GM19043 (cell line): ENCODE data around the gene ZNF581.

Experiments used
- ATAC-seq: cut with Tn5 transposase; IDR thresholded peaks from one replicate; pipeline ENCODE4 v1.9.1; 2021; ENCODE audit warnings: low read depth; ENCODE audit not compliant: unreplicated experiment

ZNF581 gene

DNA sequence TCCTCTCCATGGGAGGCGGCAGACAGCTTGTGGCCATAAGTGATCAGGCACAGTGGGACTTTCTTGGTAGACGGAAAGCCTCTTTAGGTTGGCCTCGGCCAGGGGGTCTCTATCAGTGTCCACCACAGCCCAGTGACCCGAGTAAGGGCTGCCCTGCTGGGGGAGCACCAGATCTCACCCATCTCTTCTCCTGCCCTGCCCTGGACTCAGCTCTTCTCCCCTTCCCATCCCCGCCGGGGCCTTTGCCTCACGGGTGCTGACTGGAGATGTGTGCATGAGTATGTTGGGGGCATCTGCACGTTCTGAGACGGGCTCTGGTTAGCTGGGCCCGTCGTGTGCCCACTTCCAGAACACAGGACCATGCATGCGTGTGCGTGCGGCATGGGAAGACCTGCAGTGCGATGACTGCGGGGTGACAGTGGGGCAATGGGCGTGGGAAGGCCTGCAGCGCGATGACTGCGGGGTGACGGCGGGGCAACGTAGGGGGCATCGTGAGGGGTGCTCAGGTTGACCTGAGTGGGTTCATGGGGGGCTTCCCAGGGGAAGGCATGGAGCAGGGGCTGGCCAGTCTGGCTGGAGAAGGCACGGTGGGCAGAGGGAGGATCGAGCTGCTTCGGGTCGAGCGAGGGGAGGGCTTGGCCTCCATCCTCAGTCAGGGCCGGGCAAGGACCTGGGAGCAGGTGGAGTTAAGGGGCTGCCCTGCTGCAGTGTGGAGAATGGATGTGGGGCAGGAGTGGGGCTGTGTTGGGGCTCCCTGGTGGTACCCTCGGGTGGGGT lies 47.5 kb downstream of the ZNF581 start:
- ATAC-seq = no peak

DNA sequence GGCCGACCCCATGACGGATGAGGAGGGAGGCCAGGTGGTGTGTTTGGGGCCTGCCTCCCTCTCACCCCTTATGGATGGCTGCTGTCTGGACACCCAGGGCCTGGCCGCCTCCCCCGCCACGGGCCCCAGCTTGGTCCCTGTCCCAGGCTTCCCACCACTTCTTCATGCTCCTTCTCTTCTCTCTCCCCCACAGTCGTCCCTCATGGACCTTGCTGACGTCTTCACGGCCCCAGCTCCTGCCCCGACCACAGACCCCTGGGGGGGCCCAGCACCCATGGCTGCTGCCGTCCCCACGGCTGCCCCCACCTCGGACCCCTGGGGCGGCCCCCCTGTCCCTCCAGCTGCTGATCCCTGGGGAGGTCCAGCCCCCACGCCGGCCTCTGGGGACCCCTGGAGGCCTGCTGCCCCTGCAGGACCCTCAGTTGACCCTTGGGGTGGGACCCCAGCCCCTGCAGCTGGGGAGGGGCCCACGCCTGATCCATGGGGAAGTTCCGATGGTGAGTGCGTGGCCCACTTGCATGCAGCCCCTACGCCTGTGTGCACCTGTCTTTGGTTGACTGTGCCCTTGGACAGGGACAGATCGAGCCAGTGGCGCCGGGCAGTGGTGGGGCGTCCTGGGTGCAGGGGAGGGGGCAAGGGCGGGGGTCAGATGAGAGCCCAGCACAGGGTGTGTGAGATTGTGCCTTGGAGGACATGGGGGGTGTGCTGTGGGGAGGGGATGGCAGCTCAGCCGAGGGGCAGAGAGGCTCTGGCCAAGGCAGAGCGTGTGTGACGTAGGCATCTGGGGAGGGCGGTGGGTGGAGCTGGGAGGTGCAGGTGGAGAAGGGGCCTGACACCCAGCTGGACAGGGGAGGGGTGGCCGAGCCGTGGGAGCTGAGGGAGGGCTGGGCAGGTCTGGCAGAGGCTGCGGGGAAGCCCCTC lies 48.4 kb downstream of the ZNF581 start:
- ATAC-seq = no peak

DNA sequence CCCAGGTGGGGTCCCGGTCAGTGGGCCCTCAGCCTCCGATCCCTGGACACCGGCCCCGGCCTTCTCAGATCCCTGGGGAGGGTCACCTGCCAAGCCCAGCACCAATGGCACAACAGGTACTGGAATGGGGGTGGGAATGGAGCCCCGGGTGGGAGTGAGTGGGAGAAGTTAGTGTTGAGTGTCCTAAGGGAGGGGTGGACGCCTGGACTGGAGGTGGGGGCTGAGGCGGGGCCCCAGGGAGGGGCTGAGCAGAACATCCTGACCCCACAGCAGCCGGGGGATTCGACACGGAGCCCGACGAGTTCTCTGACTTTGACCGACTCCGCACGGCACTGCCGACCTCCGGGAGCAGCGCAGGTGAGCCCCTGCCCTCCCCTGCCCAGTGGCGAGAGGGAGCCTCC lies 49.2 kb downstream of the ZNF581 start:
- no peak for ATAC-seq

DNA sequence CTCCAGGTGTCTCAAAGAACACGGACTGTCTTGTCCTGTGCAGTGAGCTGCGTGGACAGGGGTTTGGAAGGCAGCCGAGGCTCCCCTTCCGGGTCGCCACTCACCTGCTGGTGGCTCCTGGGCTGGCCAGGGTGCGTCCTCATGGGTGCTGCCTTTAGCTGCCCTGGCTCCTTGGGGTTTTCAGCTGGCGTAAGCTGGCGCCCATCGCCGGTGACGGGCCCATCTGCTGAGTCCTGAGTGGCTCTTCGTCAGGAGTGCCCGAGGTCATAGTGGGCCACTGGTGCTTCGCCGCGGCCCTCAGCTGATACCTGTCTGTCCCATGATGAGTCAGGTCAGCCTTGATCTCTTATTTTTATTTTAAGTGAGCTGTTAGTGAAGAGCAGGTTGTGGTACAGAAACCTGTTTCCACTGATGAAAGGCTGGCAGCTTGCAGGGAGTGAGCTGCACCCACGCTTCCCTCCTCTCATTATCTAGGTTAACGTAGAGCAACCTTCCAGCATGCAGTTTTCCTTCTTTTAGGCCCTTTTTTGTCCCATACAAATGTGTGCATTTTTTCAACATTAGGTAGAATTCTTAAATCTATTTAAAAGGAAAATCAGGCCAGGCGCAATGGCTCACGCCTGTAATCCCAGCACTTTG lies 50.0 kb downstream of the ZNF581 start:
- ATAC-seq = no peak

DNA sequence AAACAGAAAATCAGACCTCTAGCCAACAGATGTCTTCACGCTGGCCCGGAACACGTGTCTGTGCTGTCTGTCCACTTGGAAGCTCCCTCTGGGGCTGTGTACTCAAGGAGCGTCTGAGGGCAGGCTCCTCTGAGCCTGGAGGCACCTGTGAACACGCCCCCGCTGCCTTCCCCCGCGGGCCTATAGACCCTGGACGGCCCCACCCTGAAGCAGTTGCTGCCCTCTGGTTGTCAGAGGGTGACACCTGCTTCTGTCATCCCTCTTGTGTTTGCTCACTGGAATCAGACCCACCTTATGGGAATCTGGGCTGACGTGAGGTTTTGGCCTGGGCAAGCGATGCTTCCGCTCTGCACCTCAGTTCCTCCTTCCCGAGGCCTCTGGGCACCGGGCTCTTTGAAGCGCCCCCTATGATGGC lies 50.8 kb downstream of the ZNF581 start:
- no peak for ATAC-seq

DNA sequence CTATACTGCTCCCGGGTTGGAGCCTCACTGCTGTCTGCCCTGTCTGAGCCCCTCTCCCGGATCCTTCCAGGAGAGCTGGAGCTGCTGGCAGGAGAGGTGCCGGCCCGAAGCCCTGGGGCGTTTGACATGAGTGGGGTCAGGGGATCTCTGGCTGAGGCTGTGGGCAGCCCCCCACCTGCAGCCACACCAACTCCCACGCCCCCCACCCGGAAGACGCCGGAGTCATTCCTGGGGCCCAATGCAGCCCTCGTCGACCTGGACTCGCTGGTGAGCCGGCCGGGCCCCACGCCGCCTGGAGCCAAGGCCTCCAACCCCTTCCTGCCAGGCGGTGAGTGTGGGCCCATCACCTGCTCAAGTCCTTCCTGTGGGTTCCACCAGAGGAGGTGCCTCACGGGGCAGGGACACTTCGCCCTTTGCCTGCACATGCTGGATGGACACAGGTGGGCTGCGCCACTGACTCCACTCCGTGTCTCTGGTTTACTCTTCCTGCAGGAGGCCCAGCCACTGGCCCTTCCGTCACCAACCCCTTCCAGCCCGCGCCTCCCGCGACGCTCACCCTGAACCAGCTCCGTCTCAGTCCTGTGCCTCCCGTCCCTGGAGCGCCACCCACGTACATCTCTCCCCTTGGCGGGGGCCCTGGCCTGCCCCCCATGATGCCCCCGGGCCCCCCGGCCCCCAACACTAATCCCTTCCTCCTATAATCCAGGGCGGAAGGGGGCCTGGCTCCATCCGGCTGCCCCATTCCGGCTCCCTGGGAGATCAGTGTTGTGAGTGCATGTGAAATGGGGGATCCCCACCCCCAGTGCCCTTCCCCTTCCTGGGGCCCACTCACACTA lies 51.4 kb downstream of the ZNF581 start:
- no peak for ATAC-seq
